ENCODE results near the gene PPARD. TPM values are rescaled to one million over a fixed set of nuclear protein-coding genes. Genes with fewer than 3 reads are reported as not detected.
"Not testable (repeated sequence)": the region's sequence is repeated elsewhere in the genome, so short reads cannot be mapped to it uniquely, and the experiment has no call there.

Gene PPARD
- total RNA-seq, 2 donors from 2014 or later = 38.1 to 41.8 TPM

GRCh38 chr6:35436071-35436857 is 93.9 kb downstream of the PPARD start:
- Histone ChIP-seq H3K36me3 (no peaks in the 10 kb centered on the region), H3K9me3 (no peaks in the 10 kb centered on the region), H3K4me3 (no peak overlapping the region), H3K4me1 (peaks cover 5% of the 10 kb centered on the region), H3K27me3 (no peaks in the 10 kb centered on the region), H3K9ac (ENCODE audit: low read depth in 2 of 2, low read length in 2 of 2) (no peak overlapping the region), H3K27ac (no peak overlapping the region)
- DNase-seq = no peak
- intact Hi-C loops (cut with DNase I) = no loop called here
- no peak for TF ChIP-seq CTCF (IDR thresholded peaks at IDR 0.05)

GRCh38 chr6:35438378-35439065 is 96.2 kb downstream of the PPARD start:
- H3K9me3 ChIP-seq; DNase-seq; intact Hi-C loops (cut with DNase I); H3K27me3 ChIP-seq; H3K9ac ChIP-seq (ENCODE audit: low read depth in 2 of 2, low read length in 2 of 2); H3K4me3 ChIP-seq; H3K27ac ChIP-seq; H3K36me3 ChIP-seq; H3K4me1 ChIP-seq: not testable (repeated sequence)

GRCh38 chr6:35439308-35439707 is 97.0 kb downstream of the PPARD start:
- H3K9me3 ChIP-seq = no peaks in the 10 kb centered on the region
- TF ChIP-seq CTCF (IDR thresholded peaks at IDR 0.05) = no peak
- intact Hi-C loops (cut with DNase I) = no loop called here
- no peak overlapping the region for H3K4me3 ChIP-seq
- H3K36me3 ChIP-seq = no peaks in the 10 kb centered on the region
- DNase-seq = no peak
- no peaks in the 10 kb centered on the region for H3K27me3 ChIP-seq
- H3K4me1 ChIP-seq = no peaks in the 10 kb centered on the region
- H3K27ac ChIP-seq = no peak overlapping the region
- H3K9ac ChIP-seq (ENCODE audit: low read depth in 2 of 2, low read length in 2 of 2) = no peak overlapping the region

- no peaks in the 10 kb centered on the region for H3K4me1 ChIP-seq
- no peaks in the 10 kb centered on the region for H3K27me3 ChIP-seq
- intact Hi-C loops (cut with DNase I) = no loop called here
- H3K9ac ChIP-seq (ENCODE audit: low read depth in 2 of 2, low read length in 2 of 2) = no peak overlapping the region
- H3K9me3 ChIP-seq = no peaks in the 10 kb centered on the region
- no peak for TF ChIP-seq CTCF (IDR thresholded peaks at IDR 0.05)
- no peaks in the 10 kb centered on the region for H3K36me3 ChIP-seq
- H3K4me3 ChIP-seq = no peak overlapping the region
- no peak for DNase-seq
- no peak overlapping the region for H3K27ac ChIP-seq
These were observed 98.8 kb downstream of the PPARD start for GRCh38 chr6:35441205-35441604.

GRCh38 chr6:35441642-35442041 is 99.3 kb downstream of the PPARD start:
- Histone ChIP-seq H3K27me3 (no peaks in the 10 kb centered on the region), H3K9ac (ENCODE audit: low read depth in 2 of 2, low read length in 2 of 2) (no peak overlapping the region), H3K36me3 (no peaks in the 10 kb centered on the region), H3K4me1 (no peaks in the 10 kb centered on the region), H3K4me3 (no peak overlapping the region), H3K27ac (no peak overlapping the region), H3K9me3 (no peaks in the 10 kb centered on the region)
- intact Hi-C loops (cut with DNase I) = no loop called here
- no peak for DNase-seq
- no peak for TF ChIP-seq CTCF (IDR thresholded peaks at IDR 0.05)

- Histone ChIP-seq H3K27me3 (no peaks in the 10 kb centered on the region), H3K36me3 (no peaks in the 10 kb centered on the region), H3K9ac (ENCODE audit: low read depth in 2 of 2, low read length in 2 of 2) (no peak overlapping the region), H3K27ac (no peak overlapping the region), H3K4me1 (no peaks in the 10 kb centered on the region), H3K9me3 (no peaks in the 10 kb centered on the region), H3K4me3 (no peak overlapping the region)
- intact Hi-C loops (cut with DNase I) = no loop called here
- DNase-seq = no peak
- TF ChIP-seq CTCF (IDR thresholded peaks at IDR 0.05) = no peak
These were observed 100.3 kb downstream of the PPARD start for GRCh38 chr6:35442693-35443092.
